Neuron (in vitro differentiated cells): Measurements from ENCODE around the gene OR5AR1.
"Not testable (repeated sequence)": the region's sequence is repeated elsewhere in the genome, so short reads cannot be mapped to it uniquely, and the experiment has no call there.

Experiments
- H2AFZ ChIP-seq: one replicate; pipeline ENCODE4 v1.6.1; 2013; ENCODE audit warnings: low read depth, mild to moderate bottlenecking, inconsistent platforms, low read length, moderate library complexity
- H3K27me3 ChIP-seq: one replicate; pipeline ENCODE4 v1.6.1; 2013; ENCODE audit warnings: low read length; ENCODE audit not compliant: insufficient read depth
- H3K36me3 ChIP-seq: one replicate; pipeline ENCODE4 v1.6.1; 2013; ENCODE audit warnings: low read length; ENCODE audit not compliant: insufficient read depth
- H3K4me1 ChIP-seq: one replicate; pipeline ENCODE4 v1.6.1; 2013; ENCODE audit warnings: low read length; ENCODE audit not compliant: insufficient read depth
- H3K4me3 ChIP-seq: 2 replicates; pipeline ENCODE4 v1.5.1; 2013; ENCODE audit warnings: mild to moderate bottlenecking, low read length, moderate library complexity
- H3K9me3 ChIP-seq: one replicate; pipeline ENCODE4 v1.6.1; 2013; ENCODE audit warnings: low read length

The OR5AR1 gene

DNA sequence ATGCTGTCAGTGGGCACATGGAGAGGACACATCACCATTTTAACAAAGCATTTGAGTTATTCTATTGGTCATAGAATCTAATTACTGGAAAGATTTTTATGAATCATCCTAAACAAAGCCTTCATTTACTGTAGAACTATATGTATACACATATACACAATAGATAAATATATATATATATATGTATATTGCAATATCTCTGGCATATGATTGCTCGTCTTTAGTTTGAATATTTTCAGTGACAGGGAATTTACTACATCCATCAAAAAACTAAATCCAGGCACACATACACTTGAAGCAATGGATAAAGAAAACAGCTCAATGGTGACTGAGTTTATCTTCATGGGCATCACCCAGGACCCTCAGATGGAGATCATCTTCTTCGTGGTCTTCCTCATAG lies at the start of gene OR5AR1:
OR5AR1 (plus strand) TSS at position 301 of the 400 bp plus-strand sequence; CDS start at position 301, 0 bp downstream.
- H3K36me3 ChIP-seq, result no peaks in the 10 kb centered on the region
- no peaks in the 10 kb centered on the region for H3K27me3 ChIP-seq
- no peak within 1 kb of the TSS for H2AFZ ChIP-seq
- no peak within 1 kb of the TSS for H3K4me3 ChIP-seq
- H3K9me3 ChIP-seq, result no peaks in the 10 kb centered on the region
- peaks cover 6% of the 10 kb centered on the region for H3K4me1 ChIP-seq

GRCh38 chr11:56624661-56625110 lies 38.8 kb upstream of the OR5AR1 start:
- Histone ChIP-seq H3K36me3 (no peaks in the 10 kb centered on the region), H3K4me1 (no peaks in the 10 kb centered on the region), H2AFZ (no peak overlapping the region), H3K4me3 (no peak overlapping the region), H3K27me3 (no peaks in the 10 kb centered on the region), H3K9me3 (no peaks in the 10 kb centered on the region)

- Histone ChIP-seq H3K4me3 (no peak overlapping the region), H3K9me3 (no peaks in the 10 kb centered on the region), H3K27me3 (no peaks in the 10 kb centered on the region), H3K4me1 (no peaks in the 10 kb centered on the region), H3K36me3 (no peaks in the 10 kb centered on the region), H2AFZ (no peak overlapping the region)
These were observed 37.5 kb upstream of the OR5AR1 start for GRCh38 chr11:56625946-56626345.

DNA sequence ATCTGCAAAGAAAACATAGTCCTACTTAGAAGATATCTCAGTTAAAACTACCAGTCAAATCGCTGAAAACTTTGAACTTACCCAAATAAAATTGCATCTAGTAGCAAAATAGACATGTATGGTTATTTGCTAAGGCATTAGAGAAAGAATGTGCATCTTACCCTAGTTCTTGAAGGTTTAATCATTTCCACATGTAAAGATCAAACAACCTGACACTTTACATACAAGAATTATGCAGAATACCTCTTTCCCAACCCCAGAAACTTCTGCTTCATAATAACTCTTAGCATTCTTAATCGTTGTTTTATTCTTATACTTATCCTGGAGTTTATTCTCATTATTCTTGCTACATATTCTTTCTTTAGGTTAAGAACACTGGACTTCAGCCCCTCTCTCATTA lies 31.2 kb upstream of the OR5AR1 start:
- Histone ChIP-seq H3K27me3 (no peaks in the 10 kb centered on the region), H3K9me3 (no peaks in the 10 kb centered on the region), H3K4me1 (no peaks in the 10 kb centered on the region), H2AFZ (no peak overlapping the region), H3K4me3 (no peak overlapping the region), H3K36me3 (no peaks in the 10 kb centered on the region)

DNA sequence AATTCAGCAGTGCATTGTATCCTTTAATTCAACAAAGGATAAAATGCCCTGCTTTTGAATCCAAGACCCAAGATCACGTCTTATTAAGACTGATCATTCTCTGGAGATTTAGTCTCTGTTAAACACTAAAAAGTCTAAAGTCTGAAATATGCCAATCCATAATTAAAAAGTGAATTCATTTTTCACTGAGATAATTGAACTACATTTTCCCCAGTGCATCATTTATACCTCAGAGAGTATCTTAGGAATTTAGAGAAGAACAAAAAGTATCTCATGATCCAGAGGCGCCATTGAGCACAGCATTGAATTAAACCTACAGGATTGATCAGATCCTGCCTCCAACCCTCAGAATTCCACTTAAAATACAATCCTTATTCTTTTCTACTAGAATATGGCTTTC lies 26.6 kb upstream of the OR5AR1 start:
- Histone ChIP-seq H3K4me3 (no peak overlapping the region), H2AFZ (no peak overlapping the region), H3K36me3 (no peaks in the 10 kb centered on the region), H3K9me3 (no peaks in the 10 kb centered on the region), H3K27me3 (no peaks in the 10 kb centered on the region), H3K4me1 (no peaks in the 10 kb centered on the region)

GRCh38 chr11:56637500-56637899 lies 26.0 kb upstream of the OR5AR1 start:
- Histone ChIP-seq H3K4me1 (no peaks in the 10 kb centered on the region), H3K36me3 (no peaks in the 10 kb centered on the region), H2AFZ (no peak overlapping the region), H3K9me3 (no peaks in the 10 kb centered on the region), H3K4me3 (no peak overlapping the region), H3K27me3 (no peaks in the 10 kb centered on the region)

GRCh38 chr11:56642339-56642738 lies 21.1 kb upstream of the OR5AR1 start, which contains the start of gene OR5AP2:
Gene OR5AP2, minus strand, starts transcription at chr11:56642439. Its CDS starts 0 bp downstream, at chr11:56642439.
- Histone ChIP-seq H3K4me1 (no peaks in the 10 kb centered on the region), H3K36me3 (no peaks in the 10 kb centered on the region), H3K9me3 (no peaks in the 10 kb centered on the region), H2AFZ (no peak within 1 kb of the TSS), H3K4me3 (no peak within 1 kb of the TSS), H3K27me3 (no peaks in the 10 kb centered on the region)

GRCh38 chr11:56659755-56660154 lies 3.7 kb upstream of the OR5AR1 start:
- Histone ChIP-seq H3K9me3 (no peaks in the 10 kb centered on the region), H3K4me1 (peaks cover 6% of the 10 kb centered on the region), H3K27me3 (no peaks in the 10 kb centered on the region), H3K36me3 (no peaks in the 10 kb centered on the region), H2AFZ (no peak overlapping the region), H3K4me3 (no peak overlapping the region)

DNA sequence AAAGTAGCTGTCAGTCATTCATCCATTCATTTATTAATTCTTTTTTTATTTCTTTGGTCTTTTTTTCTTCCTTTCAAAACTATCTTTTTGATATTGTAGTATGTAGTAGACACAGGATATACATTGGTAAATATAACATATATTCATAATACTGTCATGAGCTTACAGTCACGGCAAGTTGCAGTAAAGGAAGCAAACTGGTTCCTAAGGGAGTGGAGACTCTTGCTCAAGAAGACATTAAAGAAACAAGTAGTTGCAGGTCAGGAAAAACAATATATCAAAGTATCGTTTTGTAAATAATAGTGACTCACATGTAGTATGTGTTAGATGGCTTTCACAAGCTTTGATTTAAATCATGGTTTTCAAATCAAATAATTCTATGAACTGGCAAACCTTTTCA lies 7.5 kb downstream of the OR5AR1 start:
- Histone ChIP-seq H3K27me3 (no peaks in the 10 kb centered on the region), H3K36me3 (no peaks in the 10 kb centered on the region), H2AFZ (no peak overlapping the region), H3K4me1 (no peaks in the 10 kb centered on the region), H3K9me3 (no peaks in the 10 kb centered on the region), H3K4me3 (no peak overlapping the region)

- no peak overlapping the region for H3K4me3 ChIP-seq
- H3K27me3 ChIP-seq, result no peaks in the 10 kb centered on the region
- no peaks in the 10 kb centered on the region for H3K36me3 ChIP-seq
- H3K4me1 ChIP-seq, result no peaks in the 10 kb centered on the region
- no peaks in the 10 kb centered on the region for H3K9me3 ChIP-seq
- no peak overlapping the region for H2AFZ ChIP-seq
These were observed 25.1 kb downstream of the OR5AR1 start for GRCh38 chr11:56688554-56689100.

DNA sequence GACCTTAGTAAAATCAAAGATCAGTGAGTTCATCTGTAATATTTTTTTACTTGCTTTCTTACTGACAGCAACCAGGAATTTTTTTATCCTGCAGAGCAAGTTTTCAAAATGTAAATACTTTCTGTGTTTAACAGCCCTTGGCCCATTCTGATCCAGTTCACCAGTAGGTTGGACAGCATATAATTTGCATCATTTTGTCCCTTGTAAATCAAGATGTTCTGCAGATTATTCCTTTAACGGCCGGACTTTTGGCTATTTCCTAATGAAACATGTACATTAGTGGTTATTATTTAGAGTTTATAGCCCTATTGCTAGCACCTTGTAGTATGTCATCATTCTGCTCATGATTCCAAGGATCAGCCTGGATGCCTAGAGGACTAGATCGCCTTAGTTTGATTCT lies 27.7 kb downstream of the OR5AR1 start:
- H3K27me3 ChIP-seq, H2AFZ ChIP-seq, H3K36me3 ChIP-seq, H3K4me3 ChIP-seq, H3K9me3 ChIP-seq, H3K4me1 ChIP-seq: not testable (repeated sequence)

DNA sequence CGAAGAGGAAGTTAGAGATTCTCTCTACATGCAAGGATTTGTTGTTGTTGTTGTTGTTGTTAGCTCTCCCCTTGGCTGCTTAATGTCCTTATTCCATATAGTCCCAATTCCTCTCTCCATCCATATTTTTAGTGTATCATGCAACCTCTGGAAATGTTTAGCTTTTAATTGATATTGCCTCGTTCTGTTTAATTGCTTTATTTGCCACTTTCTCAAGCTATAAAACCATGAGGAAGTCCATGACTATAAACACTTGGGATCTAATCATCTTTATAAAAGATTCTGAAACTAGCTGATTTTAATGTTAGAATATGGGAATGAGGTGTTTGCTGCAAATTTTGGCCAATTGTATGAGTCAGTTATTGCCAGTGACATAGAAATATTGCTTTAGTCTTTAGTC lies 29.9 kb downstream of the OR5AR1 start:
- H3K4me1 ChIP-seq, result no peaks in the 10 kb centered on the region
- no peaks in the 10 kb centered on the region for H3K9me3 ChIP-seq
- no peak overlapping the region for H3K4me3 ChIP-seq
- no peaks in the 10 kb centered on the region for H3K36me3 ChIP-seq
- H3K27me3 ChIP-seq, result no peaks in the 10 kb centered on the region
- H2AFZ ChIP-seq, result no peak overlapping the region

DNA sequence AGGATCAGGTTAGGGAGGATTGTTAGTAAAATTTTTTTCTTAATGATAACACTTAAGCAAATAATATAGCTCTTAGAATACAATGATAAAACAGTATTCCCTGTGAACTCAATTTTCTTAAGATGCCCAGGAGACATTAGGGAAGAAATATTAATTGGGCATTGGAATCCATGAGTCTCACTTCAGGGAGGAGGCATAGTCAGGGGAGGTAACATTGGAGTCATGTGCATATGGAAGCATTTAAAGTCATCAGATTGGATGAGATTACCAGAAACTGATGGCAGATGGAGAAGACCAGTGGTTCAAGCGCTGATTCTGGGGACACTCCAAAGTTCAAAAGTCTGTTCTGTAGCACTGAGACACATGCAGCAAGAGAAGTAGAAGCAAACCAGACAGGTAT lies 35.3 kb downstream of the OR5AR1 start, which contains the start of gene OR9G1:
OR9G1 (plus strand) TSS at position 301 of the 400 bp plus-strand sequence. CDS start 1,293 bp downstream, outside the sequence.
- Histone ChIP-seq H2AFZ (no peak within 1 kb of the TSS), H3K27me3 (no peaks in the 10 kb centered on the region)

More for the DNA sequence above, 35.3 kb downstream of the OR5AR1 start, which contains the start of gene OR9G1:
- Histone ChIP-seq H3K9me3 (no peaks in the 10 kb centered on the region), H3K4me3 (no peak within 1 kb of the TSS), H3K36me3 (no peaks in the 10 kb centered on the region), H3K4me1 (no peaks in the 10 kb centered on the region)
